Stimulated activated CD8-positive, alpha-beta memory T cell treated with anti-CD3 and anti-CD28 coated beads, Interleukin-12 subunit alpha, Interleukin-12 subunit beta, amount 100 ng/mL, for 24 hours (primary cell): Measurements from ENCODE around the gene FAM200C.
A peak's percentile ranks its signal among the peaks of the same experiment; 100 is the strongest.

ENCODE experiments used
- DNase-seq: peaks from one replicate; pipeline ENCODE4 v3.0.0-alpha.2; 2020; ENCODE audit errors: extremely low read depth

The FAM200C gene

GRCh38 chr5:160419458-160420330 lies 19.8 kb upstream of the FAM200C start:
- no peak for DNase-seq

- peak; percentile 85 for DNase-seq
Observed at GRCh38 chr5:160418561-160419457, 19.0 kb upstream of the FAM200C start, which contains the start of gene SLU7. SLU7 (minus strand) TSS chr5:160419081; CDS start chr5:160415294, 3,787 bp downstream.

- DNase-seq, result no peak
Observed at GRCh38 chr5:160398806-160399205, 1.0 kb downstream of the FAM200C start.

- DNase-seq, result no peak
Observed at GRCh38 chr5:160397492-160397891, 2.4 kb downstream of the FAM200C start.

GRCh38 chr5:160395111-160395510 lies 4.7 kb downstream of the FAM200C start:
- no peak for DNase-seq

GRCh38 chr5:160390787-160391696 lies 8.8 kb downstream of the FAM200C start:
- no peak for DNase-seq

- no peak for DNase-seq
Observed at GRCh38 chr5:160387445-160387844, 12.4 kb downstream of the FAM200C start.

- no peak for DNase-seq
Observed at GRCh38 chr5:160385496-160385895, 14.4 kb downstream of the FAM200C start.

GRCh38 chr5:160384681-160385080 lies 15.2 kb downstream of the FAM200C start:
- DNase-seq, result no peak

- DNase-seq, result no peak
Observed at GRCh38 chr5:160382346-160382745, 17.5 kb downstream of the FAM200C start.

- no peak for DNase-seq
Observed at GRCh38 chr5:160380041-160380440, 19.8 kb downstream of the FAM200C start.

GRCh38 chr5:160379511-160379910 lies 20.3 kb downstream of the FAM200C start:
- no peak for DNase-seq

- no peak for DNase-seq
Observed at GRCh38 chr5:160378330-160378729, 21.5 kb downstream of the FAM200C start.

- DNase-seq, result no peak
Observed at GRCh38 chr5:160377651-160378050, 22.2 kb downstream of the FAM200C start.

GRCh38 chr5:160376416-160376815 lies 23.4 kb downstream of the FAM200C start:
- DNase-seq, result no peak

- no peak for DNase-seq
Observed at GRCh38 chr5:160375701-160376100, 24.2 kb downstream of the FAM200C start.

- DNase-seq, result no peak
Observed at GRCh38 chr5:160375166-160375565, 24.7 kb downstream of the FAM200C start.

- DNase-seq, result no peak
Observed at GRCh38 chr5:160371294-160371693, 28.6 kb downstream of the FAM200C start.

- no peak for DNase-seq
Observed at GRCh38 chr5:160370713-160371034, 29.2 kb downstream of the FAM200C start.

- no peak for DNase-seq
Observed at GRCh38 chr5:160369990-160370712, 29.7 kb downstream of the FAM200C start, which contains the start of gene C1QTNF2. C1QTNF2 (minus strand) TSS chr5:160370626; CDS start chr5:160355011, 15,615 bp downstream.

- DNase-seq, result no peak
Observed at GRCh38 chr5:160367885-160368284, 32.0 kb downstream of the FAM200C start.
